Esophagus muscularis mucosa (tissue), 4 donors: ENCODE measurements around the gene RNF8. TPM values are rescaled to one million over a fixed set of nuclear protein-coding genes. Genes with fewer than 3 reads are reported as not detected.

Source experiments
- DNase-seq: peaks from one replicate; pipeline ENCODE4 v3.0.0-alpha.2; 2017; ENCODE audit errors: extremely low spot score
- H3K27ac ChIP-seq, 4 donors: fragments of 200-600 bp; sonication (generic); replicated peaks in 1 of 4; 1 replicate in 3 of 4; 2 replicates in 1 of 4; pipeline ENCODE4 v1.5.1; 2016 to 2019; ENCODE audit warnings: mild to moderate bottlenecking in 1 of 4
- H3K27me3 ChIP-seq, 4 donors: fragments of 200-600 bp; sonication (generic); one replicate each; pipeline versions ENCODE4 v1.5.1 to v1.6.0; 2016 to 2019
- H3K36me3 ChIP-seq, 4 donors: fragments of 200-600 bp; sonication (generic); one replicate each; pipeline ENCODE4 v1.5.1; 2016 to 2019
- H3K4me1 ChIP-seq, 4 donors: fragments of 200-600 bp; sonication (generic); one replicate each; pipeline ENCODE4 v1.5.1; 2016 to 2019
- H3K4me3 ChIP-seq, 4 donors: fragments of 200-600 bp; sonication (generic); 1 replicate in 2 of 4; 2 replicates in 2 of 4; pipeline ENCODE4 v1.5.1; 2016 to 2019; ENCODE audit warnings: mild to moderate bottlenecking in 4 of 4, moderate library complexity in 1 of 4
- H3K9me3 ChIP-seq, 4 donors: fragments of 200-600 bp; sonication (generic); 1 replicate in 3 of 4; 2 replicates in 1 of 4; pipeline ENCODE4 v1.5.1; 2016 to 2019
- EP300 ChIP-seq: sonication (generic); formaldehyde crosslinking; IDR thresholded peaks from one replicate; pipeline ENCODE4 v1.6.1; 2017; ENCODE audit warnings: antibody characterized with exemption
- POLR2A ChIP-seq: fragments of 450-650 bp; IDR thresholded peaks from one replicate; pipeline ENCODE4 v1.6.1; 2017; ENCODE audit warnings: antibody characterized with exemption, moderate library complexity, mild to moderate bottlenecking, low read depth
- POLR2AphosphoS5 ChIP-seq, 2 donors: sonication (generic); formaldehyde crosslinking; IDR thresholded peaks; one replicate each; pipeline ENCODE4 v1.6.1; 2017; ENCODE audit warnings: antibody characterized with exemption in 2 of 2
- WGBS: methylation state at CpG from one replicate; pipeline ENCODE4 v1.1.5; 2018; 5-methylcytosine and 5-hydroxymethylcytosine counted together
- intact Hi-C: fragments of 100-400 bp; cut with DNase I; formaldehyde crosslinking; loops from one replicate; pipeline ENCODE4 v1.15.1; 2023
- total RNA-seq, 4 donors: library from RNA; depleted of rRNA; stranded (reverse); fragments of >200 nt; gene quantifications; one replicate each; pipeline versions ENCODE4 v1.1.0 to v1.2.1, GENCODE V29; 2016
- TF ChIP-seq, protein P1 (sequence below), 3 experiments: fragments of 200-600 bp in 2 of 3; fragments of 450-650 bp in 1 of 3; sonication (generic) in 2 of 3; IDR thresholded peaks; one replicate each; pipeline ENCODE4 v1.5.1; 2017 to 2019; ENCODE audit warnings: antibody characterized with exemption in 3 of 3, mild to moderate bottlenecking in 2 of 3, moderate library complexity in 1 of 3

RNF8 gene
- total RNA-seq, 4 donors from 2014 or later: 14.7 to 19.9 (median 18.3) TPM

DNA sequence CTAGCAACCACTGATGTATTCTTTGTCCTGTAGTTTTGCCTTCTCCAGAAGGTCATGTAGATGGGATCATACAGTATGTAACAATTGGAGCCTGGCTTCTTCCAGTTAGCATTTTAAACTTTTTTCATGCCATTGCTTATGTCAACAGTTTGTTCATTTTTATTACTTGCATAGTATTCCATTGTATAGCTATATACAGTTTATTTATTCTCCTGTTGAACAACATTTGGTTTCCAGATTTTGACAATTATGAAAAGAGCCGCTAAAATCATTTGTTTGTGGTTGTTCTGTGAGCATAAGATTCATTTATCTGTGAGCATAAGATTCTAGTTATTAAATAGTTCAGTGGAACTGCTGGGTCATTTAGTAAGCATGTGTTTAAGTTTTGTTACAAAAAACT, 55.7 kb downstream of the RNF8 start:
- H3K36me3 ChIP-seq: no peaks in the 10 kb centered on the region
- no peak overlapping the region for H3K27ac ChIP-seq
- no peak for DNase-seq
- TF ChIP-seq EP300: no peak
- no peak for TF ChIP-seq POLR2A
- TF ChIP-seq, protein P1, sequence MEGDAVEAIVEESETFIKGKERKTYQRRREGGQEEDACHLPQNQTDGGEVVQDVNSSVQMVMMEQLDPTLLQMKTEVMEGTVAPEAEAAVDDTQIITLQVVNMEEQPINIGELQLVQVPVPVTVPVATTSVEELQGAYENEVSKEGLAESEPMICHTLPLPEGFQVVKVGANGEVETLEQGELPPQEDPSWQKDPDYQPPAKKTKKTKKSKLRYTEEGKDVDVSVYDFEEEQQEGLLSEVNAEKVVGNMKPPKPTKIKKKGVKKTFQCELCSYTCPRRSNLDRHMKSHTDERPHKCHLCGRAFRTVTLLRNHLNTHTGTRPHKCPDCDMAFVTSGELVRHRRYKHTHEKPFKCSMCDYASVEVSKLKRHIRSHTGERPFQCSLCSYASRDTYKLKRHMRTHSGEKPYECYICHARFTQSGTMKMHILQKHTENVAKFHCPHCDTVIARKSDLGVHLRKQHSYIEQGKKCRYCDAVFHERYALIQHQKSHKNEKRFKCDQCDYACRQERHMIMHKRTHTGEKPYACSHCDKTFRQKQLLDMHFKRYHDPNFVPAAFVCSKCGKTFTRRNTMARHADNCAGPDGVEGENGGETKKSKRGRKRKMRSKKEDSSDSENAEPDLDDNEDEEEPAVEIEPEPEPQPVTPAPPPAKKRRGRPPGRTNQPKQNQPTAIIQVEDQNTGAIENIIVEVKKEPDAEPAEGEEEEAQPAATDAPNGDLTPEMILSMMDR (IDR thresholded peaks at IDR 0.05): no peak
- no peak for TF ChIP-seq POLR2AphosphoS5 (IDR thresholded peaks at IDR 0.05)
- H3K27me3 ChIP-seq: no peaks in the 10 kb centered on the region
- H3K4me3 ChIP-seq: no peak overlapping the region
- no peaks in the 10 kb centered on the region for H3K9me3 ChIP-seq
- H3K4me1 ChIP-seq: no peaks in the 10 kb centered on the region
- WGBS: 95% methylated on average over 1 of the region's 1 CpG
- intact Hi-C loops: no loop called here

DNA sequence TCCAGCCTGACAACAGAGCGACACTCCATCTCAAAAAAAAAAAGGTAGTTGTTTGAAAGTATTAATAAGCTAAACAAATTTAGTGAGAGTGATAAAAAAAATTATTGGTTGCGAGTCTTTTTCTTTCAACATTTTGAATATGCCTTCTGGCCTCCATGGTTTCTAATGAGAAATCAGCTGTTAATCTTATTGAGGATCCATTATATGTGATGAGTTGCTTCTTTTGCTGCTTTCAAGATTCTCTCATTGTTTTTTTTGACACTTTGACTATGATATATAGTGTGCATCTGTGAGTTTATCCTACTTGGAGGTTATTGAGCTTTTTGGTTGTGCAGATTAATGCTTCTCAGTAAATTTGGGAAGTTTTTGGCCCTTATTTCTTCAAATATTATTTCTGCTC, 63.6 kb downstream of the RNF8 start:
- intact Hi-C loops: no loop called here
- TF ChIP-seq POLR2A: no peak
- TF ChIP-seq, protein P1 (IDR thresholded peaks at IDR 0.05): no peak
- TF ChIP-seq EP300: no peak
- TF ChIP-seq POLR2AphosphoS5 (IDR thresholded peaks at IDR 0.05): no peak
- H3K4me1 ChIP-seq: no peaks in the 10 kb centered on the region
- no peak for DNase-seq
- no peak overlapping the region for H3K27ac ChIP-seq
- peaks cover 0 to 5% (median 2%) of the 10 kb centered on the region in 4 donors for H3K9me3 ChIP-seq
- H3K4me3 ChIP-seq: no peak overlapping the region
- WGBS: 100% methylated on average over 2 of the region's 2 CpGs
- H3K27me3 ChIP-seq: no peaks in the 10 kb centered on the region
- H3K36me3 ChIP-seq: no peaks in the 10 kb centered on the region

DNA sequence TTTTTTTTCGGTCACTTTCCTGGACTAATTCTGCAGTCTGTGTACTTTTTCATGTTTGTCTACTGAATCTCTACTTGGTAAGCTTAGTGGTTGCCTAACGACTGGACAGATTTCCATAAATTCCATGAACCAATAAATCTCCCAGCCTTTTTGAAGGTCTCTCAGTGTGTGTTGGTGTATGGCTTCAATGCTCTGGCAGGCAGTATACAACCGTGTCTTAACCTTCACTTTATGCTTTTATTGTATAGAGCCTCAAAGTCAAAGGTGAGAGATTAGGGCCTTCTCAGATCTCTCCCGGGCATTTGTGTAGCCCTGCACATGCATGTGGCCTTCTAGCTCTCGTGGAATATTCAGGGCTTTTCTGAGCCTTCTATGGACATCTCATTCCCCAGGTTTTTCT, 64.9 kb downstream of the RNF8 start:
- no peaks in the 10 kb centered on the region for H3K27me3 ChIP-seq
- WGBS: 94% methylated on average over 5 of the region's 5 CpGs
- no peak overlapping the region for H3K4me3 ChIP-seq
- no peak overlapping the region for H3K27ac ChIP-seq
- H3K4me1 ChIP-seq: no peaks in the 10 kb centered on the region
- peaks cover 0 to 5% (median 2%) of the 10 kb centered on the region in 4 donors for H3K9me3 ChIP-seq
- no peaks in the 10 kb centered on the region for H3K36me3 ChIP-seq
- TF ChIP-seq EP300: no peak
- DNase-seq: no peak
- intact Hi-C loops: no loop called here

DNA sequence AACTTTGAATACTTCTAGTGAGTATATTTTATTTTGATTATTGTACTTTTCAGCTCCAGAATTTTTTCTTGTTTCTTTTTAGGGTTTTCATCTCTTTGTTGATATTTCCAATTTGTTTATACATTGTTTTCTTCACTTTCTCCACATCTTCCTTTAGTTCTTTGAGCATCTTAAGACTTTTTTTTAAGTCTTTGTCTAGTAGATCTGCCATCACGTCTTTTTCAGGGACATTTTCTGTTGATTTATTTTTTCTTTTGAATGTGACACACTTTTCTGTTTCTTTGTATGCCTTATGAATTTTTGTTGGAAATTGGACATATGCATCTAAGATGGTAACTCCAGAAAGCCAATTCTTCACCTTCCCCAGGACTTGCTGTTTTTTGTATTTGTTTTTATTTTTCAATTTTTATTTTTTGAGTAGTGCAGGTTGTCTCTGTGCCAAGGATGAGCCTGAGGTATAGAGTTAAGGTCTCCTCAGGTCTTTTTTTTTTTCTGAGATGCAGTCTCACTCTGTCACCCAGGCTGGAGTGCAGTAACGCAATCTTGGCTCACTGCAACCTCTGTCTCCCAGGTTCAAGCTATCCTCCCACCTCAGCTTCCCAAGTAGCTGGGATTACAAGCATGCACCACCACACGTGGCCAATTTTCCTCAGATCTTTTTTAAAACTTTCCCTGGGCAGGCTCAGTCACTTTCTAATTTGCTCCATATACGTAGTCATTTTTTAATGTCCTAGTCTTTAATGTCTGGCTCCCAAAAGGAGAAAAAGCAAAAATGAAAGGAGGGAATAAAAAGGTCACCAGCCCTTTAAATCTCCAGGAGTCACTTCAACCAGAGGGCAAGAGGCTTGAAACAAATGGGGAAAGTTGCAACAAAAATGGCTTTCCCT, 72.5 kb downstream of the RNF8 start:
- H3K27me3 ChIP-seq: peaks cover 0 to 3% (median 0%) of the 10 kb centered on the region in 4 donors
- no peak overlapping the region for H3K4me3 ChIP-seq
- no peak overlapping the region for H3K27ac ChIP-seq
- DNase-seq: no peak
- H3K9me3 ChIP-seq: peaks cover 0 to 10% (median 0%) of the 10 kb centered on the region in 4 donors
- no peaks in the 10 kb centered on the region for H3K36me3 ChIP-seq
- no peaks in the 10 kb centered on the region for H3K4me1 ChIP-seq
- TF ChIP-seq, protein P1 (IDR thresholded peaks at IDR 0.05): no peak
- no peak for TF ChIP-seq POLR2A
- 85% methylated on average over 4 of the region's 4 CpGs for WGBS
- intact Hi-C loops: no loop called here

DNA sequence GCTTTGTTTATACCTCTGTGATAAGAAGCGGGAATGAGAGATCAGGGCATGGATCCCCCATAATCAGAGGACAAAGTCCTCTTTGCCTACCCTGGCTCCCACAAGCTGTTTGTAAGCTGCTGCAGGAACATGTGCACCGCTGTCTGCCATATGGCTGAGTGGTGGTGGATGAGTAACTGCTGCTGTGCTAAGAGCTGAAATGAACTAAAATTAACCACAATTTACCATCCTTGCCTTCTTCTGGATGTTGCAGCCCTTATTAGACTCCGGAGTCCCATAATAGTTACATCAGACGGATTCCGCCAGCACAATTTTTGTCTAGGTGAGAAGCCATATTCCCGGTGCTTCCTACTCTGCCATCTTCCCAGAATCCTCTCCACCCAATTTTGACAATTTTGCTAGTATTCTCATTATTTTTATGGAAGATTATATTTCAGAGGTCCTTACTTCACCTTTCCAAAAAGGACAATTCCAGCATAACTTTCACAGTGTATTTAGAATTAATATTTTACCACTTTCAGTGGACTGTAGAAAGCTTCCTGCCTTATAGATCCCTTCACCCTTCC, 73.2 kb downstream of the RNF8 start:
- H3K36me3 ChIP-seq: no peaks in the 10 kb centered on the region
- H3K9me3 ChIP-seq: peaks cover 0 to 10% (median 0%) of the 10 kb centered on the region in 4 donors
- no peak overlapping the region for H3K27ac ChIP-seq
- no peak overlapping the region for H3K4me3 ChIP-seq
- WGBS: 95% methylated on average over 6 of the region's 6 CpGs
- no peak for DNase-seq
- peaks cover 0 to 3% (median 0%) of the 10 kb centered on the region in 4 donors for H3K27me3 ChIP-seq
- peaks cover 0 to under 1% (median under 1%) of the 10 kb centered on the region in 4 donors for H3K4me1 ChIP-seq
- TF ChIP-seq EP300 (no peak), POLR2A (no peak)
- intact Hi-C loops: no loop called here
